NT2/D1 (cell line): Measurements from ENCODE around the gene CDH26.

ENCODE experiments used
- DNase-seq: peaks from one replicate; pipeline ENCODE4 v3.0.0-alpha.2; 2011; ENCODE audit warnings: low read depth, low spot score
- H3K27me3 ChIP-seq: 2 replicates; pipeline ENCODE4 v1.6.0; 2011; ENCODE audit warnings: mild to moderate bottlenecking; ENCODE audit not compliant: insufficient read length, insufficient read depth
- H3K36me3 ChIP-seq: 2 replicates; pipeline ENCODE4 v1.6.1; 2011; ENCODE audit warnings: mild to moderate bottlenecking, low read length, mixed read lengths; ENCODE audit not compliant: insufficient read depth, insufficient read length
- H3K4me1 ChIP-seq: 2 replicates; pipeline ENCODE4 v1.5.1; 2011; ENCODE audit not compliant: insufficient read depth, insufficient read length
- H3K4me3 ChIP-seq: 2 replicates; pipeline ENCODE4 v1.5.1; 2011; ENCODE audit warnings: low read depth; ENCODE audit not compliant: insufficient read length
- H3K9ac ChIP-seq: 2 replicates; pipeline ENCODE4 v1.6.0; 2011; ENCODE audit warnings: low read depth; ENCODE audit not compliant: insufficient read length
- H3K9me3 ChIP-seq: 2 replicates; pipeline ENCODE4 v1.5.1; 2011; ENCODE audit warnings: mild to moderate bottlenecking, low read length; ENCODE audit not compliant: insufficient read depth
- SUZ12 ChIP-seq: IDR thresholded peaks from 2 replicates; pipeline ENCODE4 v1.6.1; 2011; ENCODE audit not compliant: insufficient read length, insufficient read depth; ENCODE audit errors: extremely low read depth
- YY1 ChIP-seq: IDR thresholded peaks from 2 replicates; pipeline ENCODE4 v1.6.1; 2011; ENCODE audit not compliant: insufficient read length, insufficient read depth
- ZNF274 ChIP-seq: IDR thresholded peaks from 2 replicates; pipeline ENCODE4 v1.6.1; 2011; ENCODE audit warnings: mild to moderate bottlenecking, low read depth, low read length

CDH26 gene

DNA sequence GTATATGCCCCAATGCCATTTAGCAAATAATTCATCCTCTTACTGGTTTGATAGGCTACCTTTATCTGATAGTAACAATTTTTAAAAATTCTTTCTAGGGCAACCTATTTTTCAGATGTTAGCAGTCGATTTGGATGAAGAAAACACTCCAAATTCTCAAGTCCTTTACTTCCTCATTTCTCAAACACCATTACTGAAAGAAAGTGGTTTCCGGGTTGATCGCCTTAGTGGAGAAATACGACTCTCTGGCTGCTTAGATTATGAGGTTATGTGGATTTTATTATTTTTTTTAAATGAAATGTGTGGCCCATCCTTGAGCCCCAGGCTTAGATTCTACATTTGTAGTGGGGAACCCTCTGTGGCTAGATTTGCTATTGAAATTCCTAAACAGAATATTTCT, 26.3 kb downstream of the CDH26 start:
- Histone ChIP-seq H3K4me3 (no peak overlapping the region), H3K4me1 (no peaks in the 10 kb centered on the region), H3K36me3 (no peaks in the 10 kb centered on the region), H3K9ac (no peak overlapping the region), H3K27me3 (no peaks in the 10 kb centered on the region), H3K9me3 (0 out of 2 replicates have a peak, but pooled peaks cover 4% of the 10 kb centered on the region)
- TF ChIP-seq ZNF274 (no peak), YY1 (no peak), SUZ12 (no peak)
- no peak for DNase-seq

DNA sequence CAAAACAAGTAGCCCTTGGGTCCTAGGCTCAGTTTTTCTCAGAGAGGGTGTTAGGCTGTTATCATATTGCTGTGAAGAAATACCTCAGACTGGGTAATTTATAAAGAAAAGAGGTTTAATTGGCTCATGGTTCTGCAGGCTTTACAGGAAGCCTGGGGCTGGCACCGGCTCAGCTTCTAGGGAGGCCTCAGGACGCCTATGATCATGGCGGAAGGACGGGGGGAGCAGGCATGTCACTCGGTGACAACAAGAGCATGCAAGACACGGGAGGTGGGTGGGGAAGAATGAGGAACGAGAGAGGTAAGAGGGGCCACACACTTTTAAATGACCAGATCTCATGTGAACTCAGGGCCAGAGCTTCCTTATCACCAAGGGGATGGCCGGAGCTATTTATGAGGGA, 26.9 kb downstream of the CDH26 start:
- no peaks in the 10 kb centered on the region for H3K36me3 ChIP-seq
- no peak overlapping the region for H3K9ac ChIP-seq
- no peak for TF ChIP-seq SUZ12
- no peak for TF ChIP-seq YY1
- TF ChIP-seq ZNF274 = no peak
- H3K4me3 ChIP-seq = no peak overlapping the region
- 0 out of 2 replicates have a peak, but pooled peaks cover 4% of the 10 kb centered on the region for H3K9me3 ChIP-seq
- no peaks in the 10 kb centered on the region for H3K4me1 ChIP-seq
- DNase-seq = no peak
- H3K27me3 ChIP-seq = no peaks in the 10 kb centered on the region

DNA sequence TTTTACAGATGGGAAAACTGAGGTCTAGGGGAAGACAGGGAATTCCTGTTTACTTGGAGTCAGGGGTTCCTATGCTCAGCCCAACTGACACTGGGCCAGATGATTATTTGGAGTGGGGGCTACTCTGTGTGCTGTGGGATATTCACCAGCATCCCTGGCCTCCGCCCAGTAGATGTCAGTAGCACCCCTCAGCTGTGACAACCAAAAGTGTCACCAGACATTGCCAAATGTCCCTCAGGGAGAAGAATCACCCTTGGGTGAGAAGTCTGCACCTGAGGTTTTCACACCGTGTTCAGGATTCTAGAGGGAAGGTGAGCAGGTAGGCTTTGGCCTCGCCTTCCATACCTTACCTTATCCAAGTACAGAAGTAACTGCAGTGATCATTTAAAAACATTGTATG, 27.6 kb downstream of the CDH26 start:
- Histone ChIP-seq H3K4me1 (no peaks in the 10 kb centered on the region), H3K36me3 (no peaks in the 10 kb centered on the region), H3K27me3 (no peaks in the 10 kb centered on the region), H3K9ac (no peak overlapping the region), H3K9me3 (0 out of 2 replicates have a peak, but pooled peaks cover 4% of the 10 kb centered on the region), H3K4me3 (no peak overlapping the region)
- DNase-seq = no peak
- TF ChIP-seq YY1 (no peak), SUZ12 (no peak), ZNF274 (no peak)

DNA sequence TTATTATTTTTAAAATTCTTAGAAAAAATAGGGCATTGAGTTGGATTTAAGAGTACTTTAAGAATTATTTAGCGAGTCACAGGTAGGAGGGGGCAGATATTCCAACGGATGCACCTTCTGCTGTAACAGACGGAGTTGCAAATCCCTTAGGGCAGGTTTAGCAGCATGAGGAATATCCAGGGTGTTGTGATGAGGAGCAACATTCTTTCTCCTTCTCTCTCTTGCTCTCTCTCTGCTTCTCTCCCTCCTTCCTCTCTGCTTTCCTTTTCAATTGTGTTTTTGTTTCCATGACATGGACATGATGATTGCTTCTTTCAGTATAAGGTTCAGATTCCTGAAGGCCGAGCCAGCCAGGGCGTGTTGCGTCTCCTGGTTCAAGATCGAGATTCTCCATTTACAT, 28.9 kb downstream of the CDH26 start:
- Histone ChIP-seq H3K9me3 (0 out of 2 replicates have a peak, but pooled peaks cover 4% of the 10 kb centered on the region), H3K27me3 (no peaks in the 10 kb centered on the region), H3K4me3 (no peak overlapping the region), H3K36me3 (no peaks in the 10 kb centered on the region), H3K9ac (no peak overlapping the region), H3K4me1 (peaks cover 3% of the 10 kb centered on the region)
- TF ChIP-seq SUZ12 (no peak), ZNF274 (no peak), YY1 (no peak)
- DNase-seq = no peak

DNA sequence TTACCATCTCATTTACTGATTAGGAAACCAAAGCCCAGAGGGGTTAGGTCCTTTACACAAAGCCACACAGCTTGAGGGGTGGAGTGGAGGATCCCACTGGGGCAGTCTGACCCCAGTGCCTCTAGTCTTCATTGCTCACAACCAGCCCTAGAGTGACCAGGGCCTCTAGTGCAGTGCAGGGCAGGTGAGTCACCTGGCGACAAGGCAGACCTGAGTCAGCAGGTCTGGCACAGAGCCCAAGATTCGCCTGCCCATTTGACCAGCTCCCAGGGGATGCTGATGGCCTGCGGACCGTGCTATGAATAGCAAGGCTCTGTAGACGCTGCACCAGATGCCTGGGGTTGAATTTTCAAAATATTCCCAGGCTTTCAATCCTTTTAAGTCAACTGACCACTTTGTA, 29.9 kb downstream of the CDH26 start:
- H3K9me3 ChIP-seq = 0 out of 2 replicates have a peak, but pooled peaks cover 4% of the 10 kb centered on the region
- H3K4me3 ChIP-seq = no peak overlapping the region
- H3K27me3 ChIP-seq = no peaks in the 10 kb centered on the region
- no peak overlapping the region for H3K9ac ChIP-seq
- no peak for DNase-seq
- TF ChIP-seq ZNF274 (no peak), YY1 (no peak), SUZ12 (no peak)
- H3K4me1 ChIP-seq = peaks cover 3% of the 10 kb centered on the region
- H3K36me3 ChIP-seq = no peaks in the 10 kb centered on the region

DNA sequence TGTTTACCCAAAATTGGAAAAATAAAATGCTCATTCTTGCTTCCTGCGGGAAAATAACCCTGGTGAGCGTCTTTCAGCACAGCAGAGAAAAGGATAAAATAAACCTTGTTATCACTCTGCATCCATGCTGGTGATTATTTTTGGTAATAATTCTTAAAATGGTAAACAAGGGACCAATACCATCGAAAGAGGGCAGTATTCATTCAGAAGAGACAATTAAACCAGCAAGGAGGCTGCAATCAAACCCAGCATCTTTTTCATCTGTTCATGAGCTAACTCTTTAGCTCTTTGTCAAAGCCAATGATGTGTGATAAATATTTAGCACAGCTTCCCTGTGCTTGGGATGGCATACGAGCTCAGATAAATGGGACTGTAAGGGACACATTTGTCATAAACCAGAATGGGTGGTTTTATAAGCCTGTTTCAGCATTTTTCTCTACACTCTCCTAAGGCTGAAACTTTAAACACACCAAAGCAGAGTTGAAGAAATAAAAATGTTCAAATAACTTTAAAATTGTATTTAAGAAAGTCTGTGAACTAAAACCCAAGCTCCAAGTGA, 34.4 kb downstream of the CDH26 start:
- H3K27me3 ChIP-seq = no peaks in the 10 kb centered on the region
- TF ChIP-seq YY1 (no peak), SUZ12 (no peak), ZNF274 (no peak)
- H3K4me1 ChIP-seq = peaks cover 8% of the 10 kb centered on the region
- no peaks in the 10 kb centered on the region for H3K36me3 ChIP-seq
- H3K9me3 ChIP-seq = no peaks in the 10 kb centered on the region
- H3K4me3 ChIP-seq = no peak overlapping the region
- H3K9ac ChIP-seq = no peak overlapping the region
- no peak for DNase-seq

DNA sequence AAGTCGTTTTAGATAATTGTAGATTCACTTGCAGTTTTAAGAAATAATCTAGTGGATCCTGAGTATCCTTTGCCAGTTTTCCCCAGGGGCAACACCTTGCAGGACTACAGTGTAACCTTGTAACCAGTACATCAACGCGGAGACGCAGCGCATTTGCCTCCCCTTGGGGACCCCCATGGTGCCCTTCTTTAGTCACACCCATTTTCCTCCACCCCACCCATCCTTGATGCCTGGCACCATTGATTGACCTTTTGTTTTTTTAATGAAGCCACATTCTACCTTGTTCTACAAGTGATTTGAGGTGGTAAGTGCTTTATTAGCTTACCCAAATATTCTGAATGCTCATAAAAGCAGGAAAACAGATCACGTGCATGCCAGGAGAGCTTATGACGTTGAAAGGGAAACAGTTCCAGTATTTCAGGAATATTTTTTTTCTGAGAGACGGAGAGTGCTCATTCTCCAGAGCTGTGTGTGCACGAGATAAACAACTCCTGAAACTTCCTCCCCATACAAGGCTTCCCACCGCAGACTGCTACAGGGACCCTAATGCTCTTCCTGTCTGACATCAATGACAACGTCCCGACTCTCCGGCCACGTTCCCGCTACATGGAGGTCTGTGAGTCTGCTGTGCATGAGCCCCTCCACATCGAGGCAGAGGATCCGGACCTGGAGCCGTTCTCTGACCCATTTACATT, 35.7 kb downstream of the CDH26 start:
- Histone ChIP-seq H3K4me1 (peaks cover 8% of the 10 kb centered on the region), H3K9me3 (no peaks in the 10 kb centered on the region), H3K27me3 (no peaks in the 10 kb centered on the region), H3K36me3 (no peaks in the 10 kb centered on the region), H3K9ac (peak overlapping the region; percentile 44), H3K4me3 (peak overlapping the region; percentile 33)
- TF ChIP-seq SUZ12 (no peak), ZNF274 (no peak), YY1 (no peak)
- DNase-seq = peak; percentile 15
